GM21360 (cell line): Measurements from ENCODE around the gene EBF3.

ENCODE experiments used
- ATAC-seq: cut with Tn5 transposase; IDR thresholded peaks from one replicate; pipeline ENCODE4 v1.9.1; 2021; ENCODE audit warnings: mild to moderate bottlenecking, moderate library complexity; ENCODE audit not compliant: unreplicated experiment

EBF3 gene

DNA sequence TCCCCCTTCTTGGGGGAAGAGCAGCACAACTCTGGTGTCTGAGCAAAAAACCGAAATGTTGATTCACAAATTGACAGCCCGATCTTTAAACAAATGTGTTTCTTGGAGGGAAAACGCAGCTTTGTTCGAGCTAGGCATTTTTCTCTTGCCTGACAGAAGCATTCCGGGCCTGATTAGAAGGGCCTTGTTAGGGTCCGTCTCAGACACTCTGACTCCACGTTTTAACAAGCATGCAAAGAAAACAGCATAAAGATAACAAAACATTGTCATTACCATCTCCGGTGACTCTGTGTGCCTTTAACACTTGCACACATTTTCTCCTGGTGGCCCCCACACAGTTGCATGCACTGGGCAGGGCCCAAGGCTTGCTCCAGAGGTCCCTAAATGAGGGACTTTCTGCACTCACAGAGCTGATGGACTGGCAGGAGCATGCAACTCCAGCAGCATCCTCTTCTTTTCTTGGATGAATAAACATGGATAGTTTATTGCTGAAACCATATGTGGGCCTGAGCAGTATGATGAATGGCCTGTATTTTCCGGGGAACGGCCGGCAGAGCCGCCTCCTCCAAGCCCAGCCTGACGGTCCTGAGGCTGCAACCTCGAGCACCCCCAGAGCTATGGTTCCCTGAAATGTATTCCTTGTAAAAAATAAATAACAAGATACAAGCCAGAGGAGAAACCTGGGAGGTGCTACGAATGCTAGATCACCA, 50.9 kb downstream of the EBF3 start:
- ATAC-seq = no peak

DNA sequence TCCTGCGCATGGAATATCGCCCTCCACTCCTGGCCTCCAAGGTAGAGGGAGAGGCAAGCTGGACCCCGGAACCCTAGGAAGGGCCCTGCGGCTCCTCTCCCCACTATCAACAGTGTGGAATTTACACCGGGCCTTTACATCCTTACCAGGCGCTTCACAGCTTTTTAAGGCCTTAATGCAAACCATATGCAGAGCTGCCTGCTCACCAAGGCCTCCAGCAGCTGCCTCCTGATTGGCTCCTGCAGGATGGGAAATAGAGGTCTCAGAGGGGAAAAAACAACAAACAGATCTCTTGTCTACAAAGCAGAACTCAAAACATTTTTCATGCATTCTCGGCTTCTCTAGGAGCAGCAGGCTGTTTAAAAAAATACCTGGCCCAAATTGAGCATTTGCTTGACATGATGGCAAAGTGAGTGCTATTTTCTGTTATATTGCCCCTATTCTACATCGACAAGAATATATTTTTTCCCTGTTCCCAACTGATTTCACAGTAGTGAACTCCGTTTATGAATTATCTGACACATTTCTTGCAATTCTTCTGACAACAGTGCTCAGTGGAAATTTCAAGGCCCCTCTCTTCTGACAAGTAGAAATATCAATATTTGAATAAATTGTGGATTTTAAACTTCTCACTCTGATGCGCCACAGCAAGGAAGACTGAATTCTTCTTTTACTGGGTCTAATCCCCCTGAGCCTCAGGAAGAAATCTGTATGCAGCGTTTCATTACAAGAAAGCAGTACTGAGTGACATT, 51.7 kb downstream of the EBF3 start:
- no peak for ATAC-seq

DNA sequence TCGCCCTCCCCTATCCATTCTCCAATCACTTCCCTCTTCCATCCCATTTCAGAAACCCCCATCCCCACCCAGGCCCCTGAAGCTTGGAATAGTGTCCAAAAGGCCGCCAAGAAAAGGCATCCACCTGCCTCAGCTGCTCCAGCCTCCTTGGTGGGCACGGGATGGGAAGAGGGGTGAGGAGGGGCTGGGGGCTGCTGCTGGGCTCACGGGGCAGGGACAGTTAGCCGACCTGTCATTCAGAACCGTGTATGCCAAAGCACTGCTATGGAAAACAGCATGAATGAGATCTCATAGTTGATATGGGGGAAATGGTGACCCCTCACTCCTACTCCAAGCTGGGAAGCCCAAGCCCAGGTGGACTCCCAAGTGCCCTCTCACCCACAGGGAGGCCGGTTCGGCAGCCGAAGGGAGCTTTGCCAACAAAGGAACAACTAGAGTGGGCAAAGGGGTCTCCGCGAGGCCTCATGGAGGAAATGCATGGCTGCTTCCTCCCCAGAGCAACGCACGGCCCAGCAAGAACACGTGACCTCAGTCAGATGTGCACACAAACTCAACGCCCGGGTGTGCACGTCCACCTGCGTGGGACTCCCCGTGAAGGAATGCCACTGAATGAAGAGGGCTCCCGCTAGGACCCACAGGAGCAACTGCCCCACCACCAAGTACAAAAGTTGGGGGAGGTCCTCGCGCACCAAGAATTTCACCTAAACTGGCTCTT, 52.5 kb downstream of the EBF3 start:
- ATAC-seq = no peak

DNA sequence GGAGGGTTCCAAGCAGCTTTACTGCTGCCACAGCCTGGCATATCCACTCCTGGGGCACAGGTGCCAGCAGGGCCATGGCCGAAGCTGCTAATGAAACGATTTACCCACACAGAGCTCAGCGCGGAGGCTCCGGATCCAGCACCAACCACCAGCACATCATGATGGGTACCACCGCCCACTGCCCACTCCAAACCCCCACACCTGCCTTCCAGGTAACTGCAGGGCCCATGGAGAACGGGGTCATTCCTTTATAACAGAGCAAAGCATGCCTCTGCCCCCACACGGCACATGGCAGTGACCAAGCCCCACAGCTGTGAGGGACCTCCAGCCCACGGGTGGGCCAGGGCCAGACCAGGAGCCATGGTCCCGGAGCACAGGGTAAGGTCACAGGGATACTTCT, 53.2 kb downstream of the EBF3 start:
- no peak for ATAC-seq

DNA sequence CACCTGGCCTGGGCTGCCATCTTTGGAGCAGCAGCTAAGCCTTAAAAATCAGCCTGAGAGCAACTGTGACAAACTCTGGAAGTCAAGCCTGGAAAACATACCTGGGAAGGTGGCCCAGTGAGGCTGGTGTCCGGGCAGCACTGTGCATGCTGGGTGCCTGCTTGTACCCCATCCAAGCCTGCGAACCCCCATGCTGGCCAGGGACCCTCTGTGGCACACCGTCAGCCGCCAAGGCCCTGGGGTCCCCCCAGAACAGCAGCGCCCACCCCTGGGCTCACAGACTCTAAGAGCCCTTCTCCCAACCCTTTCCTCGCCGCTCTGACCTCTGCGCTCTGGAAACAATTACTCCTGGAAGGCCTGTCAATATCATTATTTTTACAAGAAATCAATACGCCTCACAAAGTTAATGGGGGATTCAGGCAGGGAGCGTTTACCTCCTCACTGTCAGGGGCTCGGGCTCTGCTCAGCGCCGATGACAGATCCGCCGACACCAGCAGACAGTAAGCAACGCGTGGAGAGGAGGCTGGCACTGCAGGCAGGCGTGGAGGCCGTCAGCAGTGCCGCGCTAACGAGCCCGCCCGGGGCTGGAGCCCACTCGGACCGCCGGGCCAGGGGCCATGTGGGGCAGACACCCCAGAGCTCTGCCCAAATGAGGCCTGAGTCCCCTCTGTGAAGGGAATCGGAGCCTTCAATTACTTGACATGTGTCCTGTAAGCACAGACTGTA, 54.4 kb downstream of the EBF3 start:
- no peak for ATAC-seq

DNA sequence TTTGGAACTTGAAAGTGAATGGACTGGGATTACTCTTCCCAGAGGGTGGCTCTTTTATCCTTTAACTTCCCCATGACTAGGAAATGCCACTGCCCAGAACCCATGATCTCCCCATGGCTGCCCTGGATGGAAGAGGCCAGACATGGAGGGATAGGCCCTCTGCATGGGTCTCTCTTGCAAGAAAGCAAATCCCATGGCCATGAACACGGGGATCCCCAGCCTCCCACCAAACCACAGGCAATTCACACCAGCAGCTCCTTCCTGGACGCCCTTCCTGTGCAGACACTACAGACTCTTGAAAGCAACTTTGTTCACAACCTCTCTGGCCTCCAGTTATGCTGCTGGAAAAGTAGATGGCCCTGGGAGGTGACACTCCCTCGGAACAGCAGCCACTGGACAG, 55.0 kb downstream of the EBF3 start:
- ATAC-seq = no peak

DNA sequence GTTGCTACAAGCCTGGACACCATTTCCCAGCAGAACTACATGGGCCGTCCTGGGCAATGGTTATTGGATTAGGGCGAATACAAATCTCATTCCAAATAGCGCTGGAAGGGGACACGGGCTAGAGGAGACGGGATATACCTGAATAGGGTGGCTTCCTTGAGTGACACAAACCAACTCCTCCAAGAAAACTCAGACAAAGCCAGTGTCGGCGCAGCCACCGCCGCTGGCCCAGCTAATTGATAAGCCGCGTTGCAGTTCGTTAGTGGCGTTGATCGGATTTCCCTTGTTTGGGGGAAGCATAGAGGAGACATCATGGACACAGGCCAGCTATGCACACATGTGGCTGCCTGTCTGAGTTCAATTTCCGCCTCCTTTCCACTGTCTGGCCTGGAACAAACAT, 55.7 kb downstream of the EBF3 start:
- ATAC-seq = no peak

DNA sequence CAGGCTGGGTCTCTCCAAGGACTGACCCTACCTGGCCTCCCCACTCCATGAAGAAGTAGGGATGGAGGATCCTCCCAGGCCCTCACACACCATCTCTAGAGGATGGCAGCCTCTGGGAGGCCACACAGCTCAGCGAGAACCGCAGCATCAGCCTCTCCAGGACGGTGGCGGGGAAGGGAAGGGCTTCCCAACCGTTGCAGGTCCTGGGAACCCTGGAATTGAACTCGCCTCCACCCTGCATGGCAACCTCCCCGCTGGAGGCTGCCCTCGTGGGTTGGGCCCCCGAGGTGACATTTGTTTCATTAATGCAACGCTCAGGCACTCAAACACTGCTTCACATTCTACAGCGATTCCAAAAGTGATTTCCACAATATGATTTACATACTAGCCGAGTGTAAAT, 58.5 kb downstream of the EBF3 start:
- ATAC-seq = no peak

DNA sequence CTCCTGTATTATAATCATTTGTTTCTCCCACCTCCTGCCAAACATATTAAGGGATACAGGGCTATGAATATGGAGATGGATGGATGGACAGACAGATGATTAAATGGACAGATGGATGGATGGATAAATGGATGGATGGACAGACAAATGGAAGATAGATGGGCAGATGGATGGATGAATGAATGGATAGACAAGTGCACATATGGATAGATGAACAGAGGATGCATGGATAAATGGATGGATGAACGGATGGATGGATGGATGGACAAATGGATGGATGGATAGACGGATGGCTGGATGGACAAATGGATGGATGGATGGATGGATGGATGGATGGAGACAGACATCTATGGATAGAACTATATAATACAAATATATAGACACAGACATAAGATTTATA, 59.8 kb downstream of the EBF3 start:
- no peak for ATAC-seq

DNA sequence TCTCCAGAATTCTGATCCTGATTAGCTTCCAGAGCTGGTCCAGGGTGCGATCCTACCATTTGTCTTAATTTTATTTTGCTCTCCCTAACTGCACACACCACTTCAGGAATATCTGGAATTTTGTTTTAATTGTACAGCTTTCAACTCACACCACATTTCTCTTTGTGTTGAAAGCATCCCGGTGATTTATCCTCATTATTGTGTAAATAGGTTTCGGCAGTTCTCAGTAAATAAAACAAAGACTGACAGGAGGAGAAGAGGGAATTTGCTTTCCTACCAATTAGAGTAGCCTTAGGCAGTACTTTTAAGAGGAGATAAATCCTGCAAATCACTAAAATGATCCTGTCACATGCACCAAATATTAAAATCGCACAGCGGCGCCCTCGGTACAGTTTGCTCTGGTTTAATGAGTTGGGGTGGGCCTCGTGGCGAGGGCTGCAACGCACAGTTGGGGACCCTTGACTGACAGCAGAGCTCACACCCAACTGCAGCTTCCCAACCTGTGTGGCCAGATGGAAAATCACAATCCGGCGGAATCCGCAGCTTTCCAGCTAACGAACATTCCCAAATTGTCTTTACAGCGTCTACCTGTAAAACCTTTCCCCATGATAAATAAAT, 62.6 kb downstream of the EBF3 start:
- no peak for ATAC-seq

DNA sequence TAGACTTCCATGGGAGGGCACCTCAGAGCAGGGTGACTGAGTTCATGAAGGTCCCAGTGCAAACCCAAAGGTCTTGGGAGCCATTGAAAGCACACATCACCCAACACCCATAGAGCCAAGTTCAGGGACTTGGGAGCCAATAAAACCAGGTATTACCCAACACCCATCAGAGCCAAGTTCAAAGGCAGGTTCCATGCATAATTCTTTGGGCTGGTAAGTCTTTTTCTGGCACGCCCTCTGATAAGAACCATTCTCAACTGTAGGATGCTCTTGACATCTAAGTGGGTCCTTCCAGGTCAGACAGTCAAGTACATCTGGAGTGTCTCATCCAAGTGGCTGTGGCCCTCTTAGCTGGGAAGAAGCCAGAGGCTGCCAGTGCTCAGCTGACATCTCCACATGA, 63.2 kb downstream of the EBF3 start:
- ATAC-seq = no peak

DNA sequence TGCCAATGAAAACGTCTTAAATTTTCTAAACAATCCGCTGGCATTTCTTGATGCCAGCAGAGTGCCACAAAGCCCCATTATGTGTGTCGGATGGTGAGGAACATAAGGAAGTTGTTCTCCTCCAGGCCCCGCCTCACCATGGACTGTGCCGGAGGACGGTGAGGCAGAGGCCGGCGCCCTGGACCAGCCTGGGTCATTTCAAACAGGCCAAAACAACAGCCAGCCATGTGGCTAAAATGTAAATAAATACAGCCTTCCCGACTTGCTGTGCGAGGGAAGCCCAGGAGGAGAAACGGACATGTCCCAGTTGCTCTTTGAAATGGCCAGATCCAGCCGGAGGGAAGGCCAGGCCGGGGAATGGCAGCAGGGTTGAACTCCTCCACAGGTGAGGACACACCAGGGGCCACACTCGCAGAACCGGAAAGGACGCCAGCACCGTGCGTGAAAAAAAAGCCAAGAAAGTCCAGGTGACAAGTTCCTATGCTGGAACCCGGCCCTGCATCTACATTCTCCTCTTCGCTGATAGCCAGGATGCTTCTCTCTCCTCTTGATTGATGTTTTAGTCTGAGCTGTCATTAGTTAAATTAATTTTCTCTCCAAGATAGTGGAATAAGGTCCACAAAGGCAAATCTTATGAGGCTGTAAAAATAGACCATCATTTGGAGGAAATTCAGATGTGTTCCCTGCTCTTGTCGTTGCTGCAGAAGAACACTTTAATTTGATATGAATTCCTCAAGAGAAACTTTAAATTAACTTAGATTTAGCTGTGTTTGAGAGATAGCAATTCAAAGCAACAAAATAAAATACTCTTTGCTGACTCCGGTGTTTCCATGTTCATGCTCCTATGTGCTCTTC, 64.6 kb downstream of the EBF3 start:
- no peak for ATAC-seq

DNA sequence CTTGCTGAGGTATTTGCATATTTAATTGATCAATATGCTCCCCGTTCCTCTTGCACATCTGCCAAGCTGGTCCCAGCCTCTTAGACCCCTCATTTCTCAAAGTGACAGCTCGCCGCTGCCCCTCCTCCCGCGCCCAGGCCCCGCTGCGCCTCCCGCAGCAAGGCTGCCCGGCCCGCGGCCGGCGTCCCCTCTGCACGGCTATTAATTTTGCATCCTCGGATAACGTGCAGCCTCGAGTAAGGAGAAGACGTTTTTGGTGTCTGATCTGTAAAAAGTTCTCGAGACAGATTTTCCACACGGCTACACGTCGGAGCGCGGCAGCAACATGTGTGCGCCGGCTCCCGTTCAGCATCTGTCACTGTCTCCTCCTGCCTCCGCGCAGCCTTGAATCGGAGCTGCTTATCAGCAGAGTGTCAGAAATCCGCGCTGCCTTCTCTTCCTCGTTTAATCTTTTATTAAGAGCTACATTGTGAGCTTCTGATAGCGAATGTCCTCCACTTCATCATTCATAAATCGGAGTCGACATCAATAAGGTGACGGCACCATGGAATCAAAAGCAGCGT, 65.3 kb downstream of the EBF3 start:
- ATAC-seq = no peak

DNA sequence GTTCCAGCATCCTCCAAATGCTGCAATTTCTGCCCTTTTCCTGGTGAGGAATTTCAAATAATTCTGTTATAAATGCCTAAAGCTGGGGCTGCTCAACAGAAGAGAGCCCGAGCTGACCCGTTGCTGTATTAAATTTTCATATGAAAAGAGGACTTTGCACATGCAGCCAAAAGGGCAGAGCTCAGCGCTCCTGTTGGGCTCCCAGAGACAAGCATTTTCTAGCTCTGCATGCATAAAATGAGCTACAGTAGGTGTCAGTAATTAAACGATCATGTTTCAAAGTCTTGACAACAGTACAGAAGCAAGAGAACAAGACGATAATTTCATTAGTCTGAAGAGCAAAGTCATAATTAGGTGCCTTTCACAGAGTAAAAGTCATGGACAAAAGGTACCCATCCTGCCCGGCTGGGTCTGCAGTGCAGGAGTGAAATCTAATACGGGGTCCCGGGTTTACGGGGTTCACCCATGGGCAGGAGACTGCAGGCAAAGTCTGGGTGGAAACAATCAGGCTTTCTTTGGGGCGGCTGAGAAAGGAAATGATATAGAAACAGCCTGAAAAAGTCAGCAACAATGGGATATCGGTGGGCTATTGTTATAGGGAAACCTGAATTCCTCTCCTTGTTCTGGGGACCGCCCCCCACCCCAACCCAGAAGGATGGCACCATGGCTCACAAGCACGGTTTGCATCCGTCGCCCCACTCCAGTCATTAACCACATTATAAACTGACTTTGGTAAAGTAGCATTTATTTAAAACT, 66.0 kb downstream of the EBF3 start:
- ATAC-seq = no peak

DNA sequence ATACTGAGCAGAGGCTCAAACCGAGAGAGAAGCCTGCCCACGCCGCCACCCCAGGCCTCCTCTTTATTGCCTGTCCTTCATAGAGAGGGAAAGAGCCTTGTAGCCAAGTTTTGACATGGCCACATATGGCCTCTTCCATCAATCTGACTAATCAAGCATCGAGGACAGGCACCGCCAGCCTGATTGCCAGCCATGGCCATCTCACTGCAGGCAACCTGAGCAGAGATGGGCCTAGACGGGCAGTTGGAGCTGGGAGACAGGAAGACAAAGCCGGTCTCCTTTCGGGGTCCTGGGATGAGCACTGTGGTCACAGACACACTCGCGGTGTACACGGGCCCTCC, 67.2 kb downstream of the EBF3 start:
- no peak for ATAC-seq

DNA sequence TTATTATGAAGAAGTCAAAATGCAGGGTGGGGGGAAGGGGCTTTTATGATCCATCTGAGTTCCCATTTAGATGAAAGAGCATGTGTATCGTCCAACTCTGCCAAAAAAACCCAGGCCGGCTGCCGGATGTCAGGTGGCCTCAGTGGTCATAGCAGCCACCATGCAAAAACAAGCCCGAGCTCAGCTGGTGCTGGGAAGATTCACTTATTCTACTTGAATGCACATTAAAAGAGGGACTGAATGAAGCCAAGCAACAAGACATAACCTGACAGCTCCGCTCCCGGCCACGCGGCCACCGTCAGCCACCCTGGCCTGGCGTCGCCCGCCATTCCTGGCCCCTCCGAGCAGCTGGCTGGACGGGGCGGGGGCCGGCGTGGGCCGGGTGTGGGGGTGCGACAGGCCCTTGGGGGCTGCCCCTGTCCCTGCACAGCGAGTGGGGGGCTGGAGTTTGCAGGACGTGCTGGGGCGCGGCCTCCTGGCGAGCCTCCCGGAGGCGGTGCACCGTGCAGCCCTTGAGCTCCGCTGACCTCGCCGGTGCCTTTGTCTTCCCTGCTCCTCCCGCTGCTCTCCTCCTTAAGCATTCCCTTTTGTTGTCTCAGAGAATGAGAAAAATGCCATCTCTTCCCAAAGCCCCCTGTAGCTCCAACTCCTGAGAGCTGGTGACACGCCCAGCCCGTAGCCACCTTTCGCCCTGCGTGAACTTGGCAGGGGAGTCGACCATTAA, 67.8 kb downstream of the EBF3 start:
- ATAC-seq = no peak

DNA sequence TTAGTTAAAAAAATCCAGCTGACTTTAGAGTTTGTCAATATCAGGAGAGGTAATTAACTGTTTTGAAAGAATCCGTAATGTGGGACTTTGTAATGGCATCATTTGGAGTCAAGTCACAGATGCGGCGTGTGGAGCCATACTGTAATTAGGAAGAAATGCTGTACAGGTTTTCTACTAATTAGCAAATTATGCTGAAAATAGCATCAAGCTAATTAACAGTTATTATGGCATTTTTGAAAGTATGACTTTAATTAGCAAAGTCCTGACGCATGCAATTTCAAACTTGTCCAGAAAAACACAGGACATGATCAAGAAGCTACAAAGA, 68.3 kb downstream of the EBF3 start:
- ATAC-seq = no peak

DNA sequence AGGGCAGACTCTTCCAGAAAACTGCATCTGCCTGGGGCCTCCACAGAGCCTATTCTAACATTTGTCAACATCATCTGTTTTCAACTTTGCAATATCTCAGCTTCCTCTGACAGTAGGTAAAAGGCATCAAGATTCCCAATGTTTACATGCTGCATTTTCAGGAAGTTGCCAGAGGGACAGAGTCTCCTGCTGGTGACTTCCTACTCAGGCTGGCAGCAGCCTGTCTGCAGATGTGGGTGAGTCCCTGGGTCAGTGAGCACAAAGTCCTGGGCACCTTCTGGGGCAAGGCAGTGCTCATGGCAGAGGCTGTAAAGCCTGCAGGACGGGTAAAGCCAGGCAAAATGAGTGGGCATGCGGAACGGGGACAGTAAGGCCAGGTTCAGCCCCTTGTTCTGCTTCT, 69.4 kb downstream of the EBF3 start:
- ATAC-seq = no peak
